ENCODE data around the gene HOXB6. TPM values are rescaled to one million over a fixed set of nuclear protein-coding genes. Genes with fewer than 3 reads are reported as not detected.

HOXB6 gene
- total and polyA plus RNA-seq, 5 donors from 2014 or later, result not detected

DNA sequence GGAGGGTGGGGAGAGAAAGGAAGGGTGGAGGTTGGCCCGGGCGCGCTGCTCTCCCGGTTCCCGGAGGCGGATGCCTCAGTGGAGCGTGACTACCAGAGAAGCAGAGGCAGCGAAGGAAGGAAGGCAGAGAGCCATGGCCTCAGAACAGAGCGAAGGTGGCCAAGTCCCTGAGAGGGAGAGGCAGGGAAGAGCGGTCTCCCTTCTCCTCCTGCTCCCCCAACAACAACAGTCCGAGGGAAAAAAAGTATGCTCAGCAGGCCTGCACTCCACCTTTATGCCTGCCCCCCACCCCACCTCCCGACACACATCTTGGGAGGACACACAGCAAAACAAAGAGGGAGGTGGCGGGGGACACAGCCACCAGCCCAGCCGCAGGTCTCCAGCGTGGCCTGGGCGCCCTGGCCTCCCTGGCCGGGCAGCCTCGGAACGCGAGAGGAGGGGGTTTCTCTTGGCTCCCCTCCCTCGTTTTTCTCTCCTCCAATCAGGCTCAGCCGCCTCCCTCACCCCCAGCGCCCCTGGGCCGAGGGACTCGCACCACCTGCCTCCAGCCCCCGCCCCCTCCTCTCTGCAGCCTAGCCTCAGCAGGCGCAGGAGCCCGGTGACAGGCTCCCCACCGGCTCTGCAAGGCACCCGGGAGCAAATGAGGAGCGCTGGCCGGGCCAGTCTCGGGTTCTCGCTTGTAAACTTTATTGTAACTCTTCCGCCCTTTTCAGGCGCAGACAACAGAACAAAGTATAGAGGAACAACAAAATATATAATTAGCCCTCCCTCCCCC lies 7.1 kb upstream of the HOXB6 start:
- DNase-seq, result no peak
- peak overlapping the region; percentile 88 to 97 (median 92) for H3K4me3 Mint-ChIP-seq
- H3K27ac Mint-ChIP-seq, result peak overlapping the region in 1 of 3 donors; percentile 26
- Histone ChIP-seq H3K4me3 (ENCODE audit: low read depth, low read length) (peak overlapping the region; percentile 68), H3K9me3 (ENCODE audit: control insufficient read depth in 2 of 2, low read length in 2 of 2) (no peaks in the 10 kb centered on the region), H3K27me3 (ENCODE audit: control insufficient read depth, insufficient read depth, low read length) (peaks cover 27% of the 10 kb centered on the region), H3K36me3 (ENCODE audit: control insufficient read depth, insufficient read depth, low read length) (no peaks in the 10 kb centered on the region), H3K27ac (ENCODE audit: insufficient read depth, low read length, poor library complexity, severe bottlenecking) (no peak overlapping the region), H3K4me1 (ENCODE audit: control insufficient read depth, insufficient read depth, low read length, poor library complexity, severe bottlenecking) (peaks cover 58% of the 10 kb centered on the region)
- peaks cover 87% of the 10 kb centered on the region for H3K27me3 Mint-ChIP-seq
- no peak for ATAC-seq (ENCODE audit: low read depth in 2 of 2)
- H3K4me1 Mint-ChIP-seq, result peaks cover under 1 to 53% (median 37%) of the 10 kb centered on the region in 4 donors
- H3K9me3 Mint-ChIP-seq, result peaks cover 0 to 6% (median 0%) of the 10 kb centered on the region in 7 donors
- no peaks in the 10 kb centered on the region for H3K36me3 Mint-ChIP-seq

DNA sequence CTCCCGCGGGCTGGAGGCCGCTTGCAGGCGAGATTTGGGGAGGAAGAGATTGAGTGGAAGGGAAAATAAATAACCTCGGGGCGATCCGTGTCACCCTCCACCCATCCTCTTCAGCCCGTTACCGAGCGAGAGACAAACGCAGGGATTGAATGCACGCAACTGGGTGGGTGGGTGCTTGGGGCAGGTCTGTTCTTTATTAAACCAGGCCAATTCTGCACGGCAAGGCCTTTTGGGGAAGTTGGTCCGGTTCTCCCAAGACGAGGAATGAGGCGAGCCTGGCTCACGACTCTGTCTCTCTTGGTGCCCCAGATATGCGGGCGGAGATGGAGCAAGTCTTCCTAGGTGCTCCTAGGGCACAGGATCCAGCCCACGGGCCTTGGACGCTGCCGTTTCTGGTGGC lies 6.4 kb upstream of the HOXB6 start:
- H3K4me3 ChIP-seq (ENCODE audit: low read depth, low read length), result peak overlapping the region; percentile 90
- H3K9me3 ChIP-seq (ENCODE audit: control insufficient read depth in 2 of 2, low read length in 2 of 2), result no peaks in the 10 kb centered on the region
- no peak for ATAC-seq (ENCODE audit: low read depth in 2 of 2)
- Mint-ChIP-seq H3K27me3 (peaks cover 87% of the 10 kb centered on the region), H3K27ac (peak overlapping the region in 2 of 3 donors; percentile 83 to 84), H3K4me1 (peaks cover 0 to 53% (median 36%) of the 10 kb centered on the region in 4 donors), H3K4me3 (peak overlapping the region; percentile 88 to 97 (median 92)), H3K9me3 (peaks cover 0 to 6% (median 0%) of the 10 kb centered on the region in 7 donors), H3K36me3 (no peaks in the 10 kb centered on the region)
- H3K27me3 ChIP-seq (ENCODE audit: control insufficient read depth, insufficient read depth, low read length), result peaks cover 25% of the 10 kb centered on the region
- H3K36me3 ChIP-seq (ENCODE audit: control insufficient read depth, insufficient read depth, low read length), result no peaks in the 10 kb centered on the region
- peaks cover 58% of the 10 kb centered on the region for H3K4me1 ChIP-seq (ENCODE audit: control insufficient read depth, insufficient read depth, low read length, poor library complexity, severe bottlenecking)
- DNase-seq, result no peak
- H3K27ac ChIP-seq (ENCODE audit: insufficient read depth, low read length, poor library complexity, severe bottlenecking), result no peak overlapping the region

DNA sequence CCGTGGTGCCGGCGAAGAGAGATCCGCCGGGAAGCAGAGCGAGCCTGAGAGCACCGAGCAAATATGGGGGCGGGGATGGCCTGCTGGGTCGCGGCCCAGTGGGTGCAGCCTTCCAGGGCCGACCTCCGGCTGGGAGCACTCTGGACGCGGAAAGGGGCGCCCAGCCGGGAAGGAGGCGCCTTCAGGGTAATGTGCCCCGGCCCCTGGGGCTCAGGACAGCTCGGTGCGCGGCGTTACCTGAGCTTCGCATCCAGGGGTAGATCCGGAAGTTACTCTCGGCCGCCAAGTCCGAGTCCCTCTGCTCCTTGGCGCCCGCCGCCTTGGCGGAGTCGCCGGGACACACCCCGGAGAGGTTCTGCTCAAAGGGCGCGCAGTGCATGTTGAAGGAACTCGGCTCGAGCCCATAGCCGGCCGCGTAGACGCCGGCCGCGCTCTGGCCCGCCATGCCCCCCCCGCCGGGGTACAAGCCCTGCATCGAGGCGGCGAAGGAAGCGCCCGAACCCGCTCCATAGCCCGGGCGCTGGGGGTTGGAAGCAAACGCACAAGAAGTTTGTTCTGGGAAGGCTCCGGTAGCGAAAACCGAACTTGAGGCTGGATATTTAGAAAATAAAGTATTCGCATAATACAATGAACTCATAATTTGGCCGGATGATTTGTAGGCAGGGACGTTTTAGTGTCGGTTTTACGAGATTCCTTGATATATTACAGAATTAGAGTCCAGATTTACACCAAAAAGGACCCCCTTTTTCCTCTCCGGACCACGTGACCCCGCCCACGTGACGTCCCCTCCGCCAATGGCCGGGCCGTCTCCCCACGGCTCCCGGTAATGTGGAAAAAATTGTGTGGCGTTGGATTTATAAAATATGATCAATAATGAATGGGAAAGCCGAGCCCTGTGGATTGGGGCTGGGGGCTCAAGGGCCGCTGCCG lies 5.8 kb upstream of the HOXB6 start, which contains the start of gene HOXB7:
TSS of gene HOXB7 (minus strand) at position 736 of the 930 bp plus-strand sequence. CDS start at position 637, 99 bp downstream.
- H3K4me3 Mint-ChIP-seq, result peak within 1 kb of the TSS; percentile 88 to 97 (median 92)
- H3K4me1 Mint-ChIP-seq, result peaks cover 0 to 50% (median 33%) of the 10 kb centered on the region in 4 donors
- H3K9me3 Mint-ChIP-seq, result peaks cover 0 to 6% (median 0%) of the 10 kb centered on the region in 7 donors
- H3K4me3 ChIP-seq (ENCODE audit: low read depth, low read length), result peak within 1 kb of the TSS; percentile 90
- H3K9me3 ChIP-seq (ENCODE audit: control insufficient read depth in 2 of 2, low read length in 2 of 2), result no peaks in the 10 kb centered on the region
- H3K36me3 Mint-ChIP-seq, result no peaks in the 10 kb centered on the region
- no peak within 1 kb of the TSS for H3K27ac ChIP-seq (ENCODE audit: insufficient read depth, low read length, poor library complexity, severe bottlenecking)
- peaks cover 87% of the 10 kb centered on the region for H3K27me3 Mint-ChIP-seq
- peak; percentile 53 to 63 (median 58) for DNase-seq
- peaks cover 20% of the 10 kb centered on the region for H3K27me3 ChIP-seq (ENCODE audit: control insufficient read depth, insufficient read depth, low read length)
- H3K4me1 ChIP-seq (ENCODE audit: control insufficient read depth, insufficient read depth, low read length, poor library complexity, severe bottlenecking), result peaks cover 58% of the 10 kb centered on the region
- peak within 1 kb of the TSS in 2 of 3 donors; percentile 83 to 84 for H3K27ac Mint-ChIP-seq
- H3K36me3 ChIP-seq (ENCODE audit: control insufficient read depth, insufficient read depth, low read length), result no peaks in the 10 kb centered on the region
- peak; percentile 18 to 37 for ATAC-seq (ENCODE audit: low read depth in 2 of 2)

DNA sequence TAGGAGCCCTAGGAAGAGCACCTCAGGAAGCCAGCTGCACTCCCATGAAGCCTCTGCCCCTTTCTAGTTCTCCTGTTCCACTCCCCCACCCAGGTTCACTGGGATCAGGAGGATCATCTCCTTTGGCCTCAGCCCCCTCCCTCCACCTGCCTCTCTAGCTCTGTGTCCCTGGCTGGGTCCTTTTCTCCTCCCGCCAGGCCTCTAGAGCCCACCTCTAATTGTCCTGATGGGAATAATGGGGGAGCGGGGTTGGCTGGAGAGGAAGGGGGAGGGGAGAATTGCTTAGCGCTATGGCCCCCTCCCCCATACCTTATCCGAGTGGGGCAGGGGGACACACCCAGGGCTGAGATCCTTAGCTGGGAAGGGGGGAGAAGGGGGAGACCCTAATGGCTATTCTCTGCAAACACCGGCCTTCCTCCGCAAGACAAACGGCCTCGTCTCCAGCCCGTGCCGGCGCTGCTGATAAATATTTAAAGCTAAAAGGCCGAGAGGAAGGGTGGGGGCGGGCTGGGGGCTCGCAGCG lies 5.0 kb upstream of the HOXB6 start:
- Mint-ChIP-seq H3K27me3 (peaks cover 87% of the 10 kb centered on the region), H3K9me3 (peaks cover 0 to 4% (median 0%) of the 10 kb centered on the region in 7 donors), H3K27ac (no peak overlapping the region), H3K4me3 (peak overlapping the region; percentile 27 to 93 (median 80)), H3K4me1 (peaks cover 0 to 44% (median 27%) of the 10 kb centered on the region in 4 donors), H3K36me3 (no peaks in the 10 kb centered on the region)
- H3K27ac ChIP-seq (ENCODE audit: insufficient read depth, low read length, poor library complexity, severe bottlenecking), result no peak overlapping the region
- H3K36me3 ChIP-seq (ENCODE audit: control insufficient read depth, insufficient read depth, low read length), result no peaks in the 10 kb centered on the region
- peaks cover 52% of the 10 kb centered on the region for H3K4me1 ChIP-seq (ENCODE audit: control insufficient read depth, insufficient read depth, low read length, poor library complexity, severe bottlenecking)
- DNase-seq, result no peak
- ATAC-seq (ENCODE audit: low read depth in 2 of 2), result no peak
- H3K4me3 ChIP-seq (ENCODE audit: low read depth, low read length), result no peak overlapping the region
- peaks cover 19% of the 10 kb centered on the region for H3K27me3 ChIP-seq (ENCODE audit: control insufficient read depth, insufficient read depth, low read length)
- no peaks in the 10 kb centered on the region for H3K9me3 ChIP-seq (ENCODE audit: control insufficient read depth in 2 of 2, low read length in 2 of 2)

DNA sequence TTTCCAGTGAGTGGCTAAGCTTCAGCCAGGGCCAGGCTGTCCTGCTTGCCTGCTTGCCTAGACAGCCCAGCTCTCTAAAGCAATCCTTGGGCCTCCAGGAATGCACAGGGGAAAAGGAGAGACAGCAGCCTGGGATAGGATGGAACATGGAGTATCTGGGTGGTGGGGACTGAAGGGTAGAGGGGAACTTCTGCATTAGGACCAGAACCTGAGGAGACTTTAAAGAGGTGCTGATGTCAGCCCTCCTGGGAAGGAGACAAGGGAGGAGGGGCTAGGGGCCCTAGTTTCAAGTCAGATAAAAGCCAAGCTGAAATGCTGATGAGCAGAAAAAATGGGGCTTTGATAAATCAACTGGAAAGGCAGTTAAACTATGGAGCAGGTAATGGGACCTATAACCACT lies 4.2 kb upstream of the HOXB6 start:
- Histone ChIP-seq H3K36me3 (ENCODE audit: control insufficient read depth, insufficient read depth, low read length) (no peaks in the 10 kb centered on the region), H3K27me3 (ENCODE audit: control insufficient read depth, insufficient read depth, low read length) (peaks cover 19% of the 10 kb centered on the region), H3K4me1 (ENCODE audit: control insufficient read depth, insufficient read depth, low read length, poor library complexity, severe bottlenecking) (peaks cover 48% of the 10 kb centered on the region), H3K27ac (ENCODE audit: insufficient read depth, low read length, poor library complexity, severe bottlenecking) (no peak overlapping the region), H3K9me3 (ENCODE audit: control insufficient read depth in 2 of 2, low read length in 2 of 2) (no peaks in the 10 kb centered on the region), H3K4me3 (ENCODE audit: low read depth, low read length) (no peak overlapping the region)
- ATAC-seq (ENCODE audit: low read depth in 2 of 2) (no peak), DNase-seq (no peak)
- Mint-ChIP-seq H3K36me3 (no peaks in the 10 kb centered on the region), H3K4me1 (peaks cover 0 to 41% (median 27%) of the 10 kb centered on the region in 4 donors), H3K27me3 (peaks cover 87% of the 10 kb centered on the region), H3K9me3 (peaks cover 0 to 4% (median 0%) of the 10 kb centered on the region in 7 donors), H3K4me3 (peak overlapping the region; percentile 27 to 92 (median 62)), H3K27ac (no peak overlapping the region)

DNA sequence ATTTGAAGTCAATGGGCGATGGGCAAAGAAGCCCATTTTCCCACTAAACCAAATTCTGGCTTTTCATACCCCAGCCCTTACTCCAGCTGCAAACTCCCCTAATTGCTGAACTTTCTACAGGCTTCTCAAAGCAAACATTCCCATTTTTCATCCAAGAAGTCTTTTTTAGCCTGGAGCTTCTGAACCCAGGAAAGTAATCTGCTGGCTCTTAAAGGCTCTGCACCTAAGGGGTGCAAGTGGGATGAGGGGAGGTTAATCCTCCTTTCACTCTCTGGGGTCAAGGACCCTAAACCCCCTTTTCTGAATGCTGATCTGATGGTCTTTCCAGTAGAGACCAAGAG lies 3.7 kb upstream of the HOXB6 start:
- ATAC-seq (ENCODE audit: low read depth in 2 of 2) (no peak), DNase-seq (no peak)
- peaks cover 47% of the 10 kb centered on the region for H3K4me1 ChIP-seq (ENCODE audit: control insufficient read depth, insufficient read depth, low read length, poor library complexity, severe bottlenecking)
- Mint-ChIP-seq H3K27me3 (peaks cover 87% of the 10 kb centered on the region), H3K36me3 (no peaks in the 10 kb centered on the region), H3K27ac (no peak overlapping the region), H3K9me3 (peaks cover 0 to 2% (median 0%) of the 10 kb centered on the region in 7 donors), H3K4me3 (peak overlapping the region in 2 of 4 donors; percentile 27 to 57), H3K4me1 (peaks cover 0 to 39% (median 25%) of the 10 kb centered on the region in 4 donors)
- peaks cover 21% of the 10 kb centered on the region for H3K27me3 ChIP-seq (ENCODE audit: control insufficient read depth, insufficient read depth, low read length)
- H3K36me3 ChIP-seq (ENCODE audit: control insufficient read depth, insufficient read depth, low read length), result no peaks in the 10 kb centered on the region
- no peak overlapping the region for H3K27ac ChIP-seq (ENCODE audit: insufficient read depth, low read length, poor library complexity, severe bottlenecking)
- no peaks in the 10 kb centered on the region for H3K9me3 ChIP-seq (ENCODE audit: control insufficient read depth in 2 of 2, low read length in 2 of 2)
- H3K4me3 ChIP-seq (ENCODE audit: low read depth, low read length), result no peak overlapping the region

DNA sequence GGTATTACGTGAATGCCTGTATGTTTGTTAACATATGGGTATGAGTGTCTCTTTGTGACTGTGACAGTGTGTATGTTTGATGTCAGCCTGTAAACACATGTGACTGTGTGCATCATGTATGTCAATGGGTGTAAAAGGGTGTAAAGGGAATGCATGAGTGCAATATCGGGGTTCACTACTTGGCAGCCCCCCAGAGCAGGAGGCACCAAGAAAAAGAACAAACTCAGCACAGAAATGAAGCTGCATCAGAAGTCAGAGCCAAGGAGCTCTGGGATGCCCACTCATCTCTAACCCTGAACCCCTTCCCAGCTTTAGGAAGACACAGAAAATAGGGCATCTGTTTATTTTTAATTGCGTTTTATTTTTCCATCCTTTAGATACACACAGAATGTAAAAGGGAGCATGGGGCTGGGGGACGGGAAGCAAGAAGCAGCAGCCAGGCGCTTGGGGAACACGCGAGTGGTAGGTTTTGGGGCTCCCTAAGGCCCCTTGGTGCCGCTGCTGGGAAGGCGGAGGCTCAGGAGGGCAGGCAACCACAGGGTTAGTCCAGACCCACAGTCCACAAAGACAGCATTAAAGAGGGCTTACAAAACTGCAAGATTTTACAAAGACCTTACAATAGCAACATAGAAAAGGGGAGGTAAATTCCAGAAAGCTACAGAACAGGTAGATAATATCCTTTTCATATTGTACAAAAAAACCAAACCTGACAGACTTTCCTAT lies 2.3 kb upstream of the HOXB6 start:
- H3K4me1 Mint-ChIP-seq, result peaks cover 6 to 39% (median 22%) of the 10 kb centered on the region in 4 donors
- peaks cover 24% of the 10 kb centered on the region for H3K27me3 ChIP-seq (ENCODE audit: control insufficient read depth, insufficient read depth, low read length)
- H3K4me1 ChIP-seq (ENCODE audit: control insufficient read depth, insufficient read depth, low read length, poor library complexity, severe bottlenecking), result peaks cover 45% of the 10 kb centered on the region
- DNase-seq (no peak), ATAC-seq (ENCODE audit: low read depth in 2 of 2) (no peak)
- peak overlapping the region in 1 of 4 donors; percentile 0 for H3K4me3 Mint-ChIP-seq
- H3K36me3 Mint-ChIP-seq, result no peaks in the 10 kb centered on the region
- peaks cover 0 to 2% (median 0%) of the 10 kb centered on the region in 7 donors for H3K9me3 Mint-ChIP-seq
- no peak overlapping the region for H3K4me3 ChIP-seq (ENCODE audit: low read depth, low read length)
- H3K27me3 Mint-ChIP-seq, result peaks cover 91% of the 10 kb centered on the region
- no peak overlapping the region for H3K27ac ChIP-seq (ENCODE audit: insufficient read depth, low read length, poor library complexity, severe bottlenecking)
- H3K9me3 ChIP-seq (ENCODE audit: control insufficient read depth in 2 of 2, low read length in 2 of 2), result no peaks in the 10 kb centered on the region
- H3K27ac Mint-ChIP-seq, result no peak overlapping the region
- H3K36me3 ChIP-seq (ENCODE audit: control insufficient read depth, insufficient read depth, low read length), result no peaks in the 10 kb centered on the region

Data from CD4-positive, CD25-positive, alpha-beta regulatory T cell (primary cell).